GM23338 (cell line): Measurements from ENCODE around the gene TMC3. TPM values are rescaled to one million over a fixed set of nuclear protein-coding genes. Genes with fewer than 3 reads are reported as not detected.

Source experiments
- polyA plus RNA-seq: library from polyadenylated mRNA; unstranded; fragments of >200 nt; fragmentation: Nextera tagmentation; extraction: Ambion mirVana; gene quantifications from 2 replicates; pipeline ENCODE4 v1.2.1, GENCODE V29; 2016
- total RNA-seq: library from RNA; depleted of rRNA; stranded (reverse); fragments of >200 nt; shearing (Covaris generic); gene quantifications from 2 replicates; pipeline ENCODE4 v1.2.3, GENCODE V29; 2014
- TF ChIP-seq, protein P1 (sequence below): fragments of 250-450 bp; sonication (Bioruptor Pico); IDR thresholded peaks from 2 replicates; pipeline ENCODE4 v1.5.0; 2020; ENCODE audit warnings: mild to moderate bottlenecking, moderate library complexity
- TF ChIP-seq, protein P2 (sequence below): IDR thresholded peaks from one replicate; pipeline ENCODE4 v1.6.1; 2018; ENCODE audit warnings: antibody characterized with exemption; ENCODE audit not compliant: unreplicated experiment

The TMC3 gene
- total and polyA plus RNA-seq, 2 experiments from 2014 or later, result 0.10 TPM; not detected in 1

DNA sequence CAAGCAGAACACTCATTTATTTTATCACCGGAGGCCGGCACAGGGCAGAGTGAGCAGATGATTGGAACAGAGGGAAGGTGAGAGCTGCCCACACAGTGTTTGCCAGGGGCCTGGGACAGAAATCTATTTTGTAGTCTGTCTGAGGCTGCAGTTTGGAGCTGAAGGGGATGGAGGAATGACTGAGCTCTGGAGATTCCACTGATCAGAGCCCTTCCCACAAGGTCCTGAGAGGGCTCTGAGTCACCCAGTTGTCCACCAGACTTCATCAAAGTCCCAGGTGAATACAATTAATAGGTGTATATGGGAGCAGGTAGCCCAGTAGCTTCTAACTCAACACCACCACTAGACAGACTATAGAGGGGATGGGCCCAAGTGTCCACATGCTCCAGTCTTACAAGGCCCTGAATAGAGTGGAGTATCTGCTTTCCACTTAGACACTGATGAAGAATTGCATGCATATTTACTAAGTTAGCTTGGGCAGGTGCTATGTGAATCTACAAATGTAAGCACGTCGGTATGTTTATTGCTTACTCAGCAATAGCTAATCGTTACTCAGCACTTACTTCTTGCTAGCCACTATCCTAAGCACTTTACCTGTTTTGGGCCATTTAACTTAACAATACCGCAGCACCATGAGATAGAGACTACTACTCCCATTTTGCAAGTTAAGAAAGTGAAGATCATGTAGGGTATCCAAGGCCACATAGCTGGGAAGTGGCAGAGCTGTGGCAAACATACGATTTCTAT is 47.4 kb downstream of the TMC3 start (continued):
- TF ChIP-seq, protein P1, sequence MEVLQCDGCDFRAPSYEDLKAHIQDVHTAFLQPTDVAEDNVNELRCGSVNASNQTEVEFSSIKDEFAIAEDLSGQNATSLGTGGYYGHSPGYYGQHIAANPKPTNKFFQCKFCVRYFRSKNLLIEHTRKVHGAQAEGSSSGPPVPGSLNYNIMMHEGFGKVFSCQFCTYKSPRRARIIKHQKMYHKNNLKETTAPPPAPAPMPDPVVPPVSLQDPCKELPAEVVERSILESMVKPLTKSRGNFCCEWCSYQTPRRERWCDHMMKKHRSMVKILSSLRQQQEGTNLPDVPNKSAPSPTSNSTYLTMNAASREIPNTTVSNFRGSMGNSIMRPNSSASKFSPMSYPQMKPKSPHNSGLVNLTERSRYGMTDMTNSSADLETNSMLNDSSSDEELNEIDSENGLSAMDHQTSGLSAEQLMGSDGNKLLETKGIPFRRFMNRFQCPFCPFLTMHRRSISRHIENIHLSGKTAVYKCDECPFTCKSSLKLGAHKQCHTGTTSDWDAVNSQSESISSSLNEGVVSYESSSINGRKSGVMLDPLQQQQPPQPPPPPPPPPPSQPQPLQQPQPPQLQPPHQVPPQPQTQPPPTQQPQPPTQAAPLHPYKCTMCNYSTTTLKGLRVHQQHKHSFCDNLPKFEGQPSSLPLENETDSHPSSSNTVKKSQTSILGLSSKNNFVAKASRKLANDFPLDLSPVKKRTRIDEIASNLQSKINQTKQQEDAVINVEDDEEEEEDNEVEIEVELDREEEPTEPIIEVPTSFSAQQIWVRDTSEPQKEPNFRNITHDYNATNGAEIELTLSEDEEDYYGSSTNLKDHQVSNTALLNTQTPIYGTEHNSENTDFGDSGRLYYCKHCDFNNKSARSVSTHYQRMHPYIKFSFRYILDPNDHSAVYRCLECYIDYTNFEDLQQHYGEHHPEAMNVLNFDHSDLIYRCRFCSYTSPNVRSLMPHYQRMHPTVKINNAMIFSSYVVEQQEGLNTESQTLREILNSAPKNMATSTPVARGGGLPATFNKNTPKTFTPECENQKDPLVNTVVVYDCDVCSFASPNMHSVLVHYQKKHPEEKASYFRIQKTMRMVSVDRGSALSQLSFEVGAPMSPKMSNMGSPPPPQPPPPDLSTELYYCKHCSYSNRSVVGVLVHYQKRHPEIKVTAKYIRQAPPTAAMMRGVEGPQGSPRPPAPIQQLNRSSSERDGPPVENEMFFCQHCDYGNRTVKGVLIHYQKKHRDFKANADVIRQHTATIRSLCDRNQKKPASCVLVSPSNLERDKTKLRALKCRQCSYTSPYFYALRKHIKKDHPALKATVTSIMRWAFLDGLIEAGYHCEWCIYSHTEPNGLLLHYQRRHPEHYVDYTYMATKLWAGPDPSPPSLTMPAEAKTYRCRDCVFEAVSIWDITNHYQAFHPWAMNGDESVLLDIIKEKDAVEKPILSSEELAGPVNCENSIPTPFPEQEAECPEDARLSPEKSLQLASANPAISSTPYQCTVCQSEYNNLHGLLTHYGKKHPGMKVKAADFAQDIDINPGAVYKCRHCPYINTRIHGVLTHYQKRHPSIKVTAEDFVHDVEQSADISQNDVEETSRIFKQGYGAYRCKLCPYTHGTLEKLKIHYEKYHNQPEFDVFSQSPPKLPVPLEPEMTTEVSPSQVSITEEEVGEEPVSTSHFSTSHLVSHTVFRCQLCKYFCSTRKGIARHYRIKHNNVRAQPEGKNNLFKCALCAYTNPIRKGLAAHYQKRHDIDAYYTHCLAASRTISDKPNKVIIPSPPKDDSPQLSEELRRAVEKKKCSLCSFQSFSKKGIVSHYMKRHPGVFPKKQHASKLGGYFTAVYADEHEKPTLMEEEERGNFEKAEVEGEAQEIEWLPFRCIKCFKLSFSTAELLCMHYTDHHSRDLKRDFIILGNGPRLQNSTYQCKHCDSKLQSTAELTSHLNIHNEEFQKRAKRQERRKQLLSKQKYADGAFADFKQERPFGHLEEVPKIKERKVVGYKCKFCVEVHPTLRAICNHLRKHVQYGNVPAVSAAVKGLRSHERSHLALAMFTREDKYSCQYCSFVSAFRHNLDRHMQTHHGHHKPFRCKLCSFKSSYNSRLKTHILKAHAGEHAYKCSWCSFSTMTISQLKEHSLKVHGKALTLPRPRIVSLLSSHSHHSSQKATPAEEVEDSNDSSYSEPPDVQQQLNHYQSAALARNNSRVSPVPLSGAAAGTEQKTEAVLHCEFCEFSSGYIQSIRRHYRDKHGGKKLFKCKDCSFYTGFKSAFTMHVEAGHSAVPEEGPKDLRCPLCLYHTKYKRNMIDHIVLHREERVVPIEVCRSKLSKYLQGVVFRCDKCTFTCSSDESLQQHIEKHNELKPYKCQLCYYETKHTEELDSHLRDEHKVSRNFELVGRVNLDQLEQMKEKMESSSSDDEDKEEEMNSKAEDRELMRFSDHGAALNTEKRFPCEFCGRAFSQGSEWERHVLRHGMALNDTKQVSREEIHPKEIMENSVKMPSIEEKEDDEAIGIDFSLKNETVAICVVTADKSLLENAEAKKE (CRISPR knock-in tag), result no peak
- TF ChIP-seq, protein P2, sequence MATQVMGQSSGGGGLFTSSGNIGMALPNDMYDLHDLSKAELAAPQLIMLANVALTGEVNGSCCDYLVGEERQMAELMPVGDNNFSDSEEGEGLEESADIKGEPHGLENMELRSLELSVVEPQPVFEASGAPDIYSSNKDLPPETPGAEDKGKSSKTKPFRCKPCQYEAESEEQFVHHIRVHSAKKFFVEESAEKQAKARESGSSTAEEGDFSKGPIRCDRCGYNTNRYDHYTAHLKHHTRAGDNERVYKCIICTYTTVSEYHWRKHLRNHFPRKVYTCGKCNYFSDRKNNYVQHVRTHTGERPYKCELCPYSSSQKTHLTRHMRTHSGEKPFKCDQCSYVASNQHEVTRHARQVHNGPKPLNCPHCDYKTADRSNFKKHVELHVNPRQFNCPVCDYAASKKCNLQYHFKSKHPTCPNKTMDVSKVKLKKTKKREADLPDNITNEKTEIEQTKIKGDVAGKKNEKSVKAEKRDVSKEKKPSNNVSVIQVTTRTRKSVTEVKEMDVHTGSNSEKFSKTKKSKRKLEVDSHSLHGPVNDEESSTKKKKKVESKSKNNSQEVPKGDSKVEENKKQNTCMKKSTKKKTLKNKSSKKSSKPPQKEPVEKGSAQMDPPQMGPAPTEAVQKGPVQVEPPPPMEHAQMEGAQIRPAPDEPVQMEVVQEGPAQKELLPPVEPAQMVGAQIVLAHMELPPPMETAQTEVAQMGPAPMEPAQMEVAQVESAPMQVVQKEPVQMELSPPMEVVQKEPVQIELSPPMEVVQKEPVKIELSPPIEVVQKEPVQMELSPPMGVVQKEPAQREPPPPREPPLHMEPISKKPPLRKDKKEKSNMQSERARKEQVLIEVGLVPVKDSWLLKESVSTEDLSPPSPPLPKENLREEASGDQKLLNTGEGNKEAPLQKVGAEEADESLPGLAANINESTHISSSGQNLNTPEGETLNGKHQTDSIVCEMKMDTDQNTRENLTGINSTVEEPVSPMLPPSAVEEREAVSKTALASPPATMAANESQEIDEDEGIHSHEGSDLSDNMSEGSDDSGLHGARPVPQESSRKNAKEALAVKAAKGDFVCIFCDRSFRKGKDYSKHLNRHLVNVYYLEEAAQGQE, result no peak
